KMS-11 (cell line): ENCODE results near the gene LY6G5B.

ENCODE experiments used
- H2AFZ ChIP-seq: fragments of 200-600 bp; sonication (generic); 2 replicates; pipeline ENCODE4 v1.6.1; 2016; ENCODE audit warnings: antibody characterized with exemption, mixed run types, low read depth
- H3K27ac ChIP-seq: fragments of 200-600 bp; sonication (generic); 2 replicates; pipeline ENCODE4 v1.6.1; 2016; ENCODE audit warnings: mild to moderate bottlenecking, mixed run types
- H3K27me3 ChIP-seq: fragments of 200-600 bp; sonication (generic); 2 replicates; pipeline ENCODE4 v1.6.1; 2017; ENCODE audit warnings: mild to moderate bottlenecking, low read depth, mixed run types, moderate library complexity; ENCODE audit not compliant: insufficient read depth
- H3K36me3 ChIP-seq: fragments of 200-600 bp; sonication (generic); 2 replicates; pipeline ENCODE4 v1.6.1; 2017; ENCODE audit warnings: mild to moderate bottlenecking, mixed run types; ENCODE audit not compliant: insufficient read depth
- H3K4me1 ChIP-seq: fragments of 200-600 bp; sonication (generic); 2 replicates; pipeline ENCODE4 v1.6.1; 2016; ENCODE audit warnings: mild to moderate bottlenecking, low read depth, mixed run types; ENCODE audit not compliant: poor library complexity, severe bottlenecking
- H3K4me2 ChIP-seq: fragments of 200-600 bp; sonication (generic); 2 replicates; pipeline ENCODE4 v1.7.0; 2016; ENCODE audit warnings: mild to moderate bottlenecking, mixed run types
- H3K4me3 ChIP-seq: fragments of 200-600 bp; sonication (generic); IDR thresholded peaks from 2 replicates; pipeline ENCODE4 v1.6.1; 2017; ENCODE audit warnings: low read depth, low read length, mixed read lengths; ENCODE audit not compliant: insufficient read depth
- H3K79me2 ChIP-seq: fragments of 200-600 bp; sonication (generic); 2 replicates; pipeline ENCODE4 v1.6.1; 2016; ENCODE audit warnings: low read depth, mixed run types; ENCODE audit not compliant: insufficient read depth
- H3K9ac ChIP-seq: fragments of 200-600 bp; sonication (generic); 2 replicates; pipeline ENCODE4 v1.6.1; 2016; ENCODE audit warnings: mild to moderate bottlenecking, mixed run types
- H4K20me1 ChIP-seq: fragments of 200-600 bp; sonication (generic); 2 replicates; pipeline ENCODE4 v1.6.1; 2016; ENCODE audit warnings: mild to moderate bottlenecking, mixed run types; ENCODE audit not compliant: insufficient read depth
- CTCF ChIP-seq: fragments of 200-600 bp; sonication (generic); conservative IDR thresholded peaks from 2 replicates; pipeline ENCODE4 v1.6.1; 2017; ENCODE audit warnings: low read depth, mild to moderate bottlenecking, antibody characterized with exemption, low read length, moderate library complexity, mixed read lengths

LY6G5B gene

GRCh38 chr6:31701666-31702404, 32.1 kb downstream of the LY6G5B start:
- H3K36me3 ChIP-seq = no peaks in the 10 kb centered on the region
- H3K27me3 ChIP-seq = no peaks in the 10 kb centered on the region
- no peaks in the 10 kb centered on the region for H4K20me1 ChIP-seq
- peaks cover 27% of the 10 kb centered on the region for H3K4me1 ChIP-seq
- peak overlapping the region; percentile 77 for H3K4me2 ChIP-seq
- H3K4me3 ChIP-seq = no peak overlapping the region
- H3K79me2 ChIP-seq = peaks cover 11% of the 10 kb centered on the region; the same call in 1 of the 2 replicates
- H3K9ac ChIP-seq = peak overlapping the region; percentile 79; the same call in 1 of the 2 replicates
- no peak for TF ChIP-seq CTCF
- peak overlapping the region; percentile 92; the same call in 1 of the 2 replicates for H2AFZ ChIP-seq
- peak overlapping the region; percentile 62; the same call in 1 of the 2 replicates for H3K27ac ChIP-seq

- Histone ChIP-seq H4K20me1 (no peaks in the 10 kb centered on the region), H3K4me3 (no peak overlapping the region), H3K4me1 (peaks cover 25% of the 10 kb centered on the region), H3K4me2 (peak overlapping the region; percentile 77), H2AFZ (peak overlapping the region; percentile 92), H3K27me3 (0 out of 2 replicates have a peak, but pooled peaks cover 2% of the 10 kb centered on the region), H3K79me2 (0 out of 2 replicates have a peak, but pooled peaks cover 11% of the 10 kb centered on the region), H3K36me3 (no peaks in the 10 kb centered on the region), H3K27ac (peak overlapping the region; percentile 62), H3K9ac (peak overlapping the region; percentile 79; the same call in 1 of the 2 replicates)
- TF ChIP-seq CTCF = no peak
Observed at GRCh38 chr6:31702405-31702818, 32.6 kb downstream of the LY6G5B start.

GRCh38 chr6:31702819-31703716, 33.3 kb downstream of the LY6G5B start, which contains the start of gene ABHD16A:
TSS of gene ABHD16A (minus strand) at chr6:31703324. CDS start at chr6:31703281, 43 bp downstream.
- Histone ChIP-seq H3K4me2 (peak within 1 kb of the TSS; percentile 77), H3K9ac (peak within 1 kb of the TSS; percentile 79), H4K20me1 (no peaks in the 10 kb centered on the region), H3K27ac (peak within 1 kb of the TSS; percentile 62), H2AFZ (peak within 1 kb of the TSS; percentile 92), H3K79me2 (0 out of 2 replicates have a peak, but pooled peaks cover 11% of the 10 kb centered on the region), H3K4me3 (no peak within 1 kb of the TSS), H3K4me1 (peaks cover 18% of the 10 kb centered on the region), H3K36me3 (no peaks in the 10 kb centered on the region), H3K27me3 (0 out of 2 replicates have a peak, but pooled peaks cover 2% of the 10 kb centered on the region)
- no peak for TF ChIP-seq CTCF

- H3K9ac ChIP-seq = no peak overlapping the region
- no peaks in the 10 kb centered on the region for H4K20me1 ChIP-seq
- no peak overlapping the region for H3K4me2 ChIP-seq
- no peaks in the 10 kb centered on the region for H3K36me3 ChIP-seq
- 0 out of 2 replicates have a peak, but pooled peaks cover 2% of the 10 kb centered on the region for H3K27me3 ChIP-seq
- H2AFZ ChIP-seq = no peak overlapping the region
- H3K4me1 ChIP-seq = peaks cover 20% of the 10 kb centered on the region
- H3K4me3 ChIP-seq = no peak overlapping the region
- H3K79me2 ChIP-seq = 0 out of 2 replicates have a peak, but pooled peaks cover 11% of the 10 kb centered on the region
- no peak overlapping the region for H3K27ac ChIP-seq
- TF ChIP-seq CTCF = no peak
Observed at GRCh38 chr6:31705931-31706330, 36.2 kb downstream of the LY6G5B start.
